Amniotic stem cell (primary cell): ENCODE results near the gene VAT1L.

Experiments
- DNase-seq: peaks from one replicate; lab custom pipeline; 2025; lab: John Stamatoyannopoulos, UW

VAT1L gene

DNA sequence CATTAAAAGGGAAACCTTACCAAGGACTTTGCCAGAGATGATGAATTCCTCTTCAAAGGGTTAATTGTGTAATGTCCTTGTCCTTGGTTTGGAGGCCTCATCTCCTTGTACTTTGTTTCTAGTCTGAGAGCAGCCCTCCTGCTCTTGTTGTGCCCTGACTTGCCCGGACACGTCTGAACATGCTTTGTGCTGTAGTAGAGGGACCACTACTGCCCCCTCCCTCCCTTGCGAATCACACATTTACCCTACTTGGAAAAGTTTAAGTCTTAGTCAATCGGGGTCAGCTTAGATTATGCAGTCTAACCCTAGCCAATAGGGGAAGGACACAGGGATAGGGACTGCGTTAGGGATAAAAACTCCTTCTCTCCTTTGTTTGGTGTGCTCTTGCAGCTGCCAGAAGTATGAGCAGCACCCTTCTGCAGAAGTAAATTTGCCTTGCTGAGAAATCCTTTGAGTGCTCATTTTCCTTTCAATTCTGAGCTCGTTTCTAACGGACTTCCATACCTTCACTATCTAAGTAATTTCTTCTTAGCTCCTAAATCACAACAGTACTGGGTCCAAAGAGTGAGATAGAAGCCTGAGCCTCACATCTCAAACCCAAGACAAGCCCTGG lies 207.6 kb downstream of the VAT1L start:
- DNase-seq: no peak

DNA sequence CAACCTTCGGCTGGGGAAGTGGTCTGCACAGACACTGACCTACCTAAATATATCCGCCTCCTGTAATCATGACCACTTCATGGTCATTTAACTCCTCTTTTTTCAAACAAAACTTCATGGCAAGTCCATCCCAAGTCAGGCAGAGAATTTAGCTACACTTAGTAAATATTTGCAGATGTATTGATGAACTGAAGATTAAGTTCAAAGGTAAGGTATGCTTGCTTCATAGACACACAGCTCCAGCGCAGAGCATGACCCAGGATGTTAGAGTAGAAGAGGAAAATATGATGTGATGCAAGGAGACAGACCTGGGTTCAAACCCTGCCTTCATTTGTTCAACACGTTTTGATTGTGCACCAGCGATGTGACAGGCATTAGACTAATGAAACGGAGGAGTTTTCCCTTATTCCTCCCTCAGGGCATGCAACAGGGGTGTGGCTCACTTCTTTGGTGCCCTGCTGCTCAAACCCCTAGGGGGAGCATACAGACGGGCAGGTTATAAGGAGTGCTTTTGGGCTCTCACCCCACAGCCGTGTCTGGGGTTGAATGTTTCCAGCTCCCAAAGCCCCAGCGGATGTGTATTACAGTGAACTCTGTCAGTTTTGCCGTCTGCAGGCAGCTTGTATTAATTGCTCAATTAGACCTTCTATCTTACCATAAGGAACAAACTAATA lies 210.1 kb downstream of the VAT1L start:
- DNase-seq: no peak

DNA sequence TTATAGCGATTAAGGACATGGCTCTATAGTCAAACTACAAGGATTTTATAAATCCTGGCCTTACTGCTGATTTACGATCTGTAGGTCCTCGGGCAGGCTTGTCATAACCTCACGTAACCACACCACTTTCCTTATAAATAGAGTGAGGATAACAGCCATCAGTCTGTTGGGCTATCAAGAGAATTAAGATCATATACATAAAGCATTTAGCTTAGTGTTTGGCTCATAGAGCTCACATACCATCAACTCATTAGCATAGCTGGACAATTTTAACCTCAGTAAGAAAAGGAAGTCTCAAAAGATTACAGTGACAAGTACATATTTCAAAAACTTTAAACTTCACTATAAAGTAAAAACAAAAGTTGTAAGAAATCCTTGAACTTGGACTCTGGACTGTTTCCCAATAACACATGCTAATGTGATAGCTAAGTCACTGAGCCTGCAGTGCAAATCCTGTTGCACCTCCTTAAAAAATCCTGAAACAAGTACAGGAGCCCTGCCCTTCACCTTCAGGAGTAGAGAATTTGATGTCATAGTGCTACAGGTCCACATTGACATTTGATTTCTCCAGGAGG lies 213.2 kb downstream of the VAT1L start:
- DNase-seq: no peak

DNA sequence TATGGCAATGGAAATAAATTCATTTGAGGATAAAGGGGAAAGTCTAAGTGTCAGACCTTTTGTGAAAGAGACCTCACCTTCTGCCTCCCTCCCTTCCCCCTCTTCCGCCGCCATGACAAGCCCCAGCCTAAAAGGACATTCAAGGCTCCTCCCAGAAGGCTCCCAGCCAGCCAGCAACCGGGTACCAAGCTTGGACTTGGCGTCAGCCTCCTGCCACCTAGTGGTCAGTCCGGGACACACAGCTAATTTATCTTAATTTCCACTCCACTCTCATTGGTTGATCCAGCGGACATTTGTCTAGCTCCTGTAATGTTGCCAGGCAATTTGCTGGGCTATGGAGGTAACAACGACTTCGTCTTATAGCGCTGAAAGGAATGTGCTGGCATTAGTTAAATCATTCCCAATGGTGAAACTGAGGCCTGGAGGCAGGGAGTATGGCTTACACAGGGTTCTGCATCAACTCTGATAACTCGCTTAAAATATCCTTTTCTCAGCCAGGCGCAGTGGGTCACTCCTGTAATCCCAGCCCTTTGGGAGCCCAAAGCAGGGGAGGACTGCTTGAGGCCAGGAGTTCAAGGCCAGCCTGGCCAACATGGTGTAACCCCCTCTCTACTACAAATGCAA lies 214.7 kb downstream of the VAT1L start:
- DNase-seq: no peak

DNA sequence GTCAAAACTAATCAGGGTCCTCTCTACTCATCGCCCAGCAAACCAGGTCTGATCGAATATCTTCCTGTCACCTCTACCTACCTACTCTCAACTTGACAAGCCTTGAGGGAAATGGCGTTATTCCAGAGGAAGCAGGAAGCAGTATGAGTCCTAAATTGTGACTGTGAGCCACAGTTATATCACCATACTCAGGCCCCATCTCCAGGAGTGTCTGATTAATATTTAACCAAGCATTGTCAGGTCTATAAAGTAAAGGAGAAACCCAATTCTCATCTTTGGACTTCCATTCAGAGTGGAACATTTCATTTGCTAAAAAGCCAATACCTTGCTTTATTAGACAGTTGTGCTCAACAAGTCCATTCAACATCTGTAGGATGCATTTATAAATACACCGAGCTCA lies 216.2 kb downstream of the VAT1L start:
- no peak for DNase-seq

DNA sequence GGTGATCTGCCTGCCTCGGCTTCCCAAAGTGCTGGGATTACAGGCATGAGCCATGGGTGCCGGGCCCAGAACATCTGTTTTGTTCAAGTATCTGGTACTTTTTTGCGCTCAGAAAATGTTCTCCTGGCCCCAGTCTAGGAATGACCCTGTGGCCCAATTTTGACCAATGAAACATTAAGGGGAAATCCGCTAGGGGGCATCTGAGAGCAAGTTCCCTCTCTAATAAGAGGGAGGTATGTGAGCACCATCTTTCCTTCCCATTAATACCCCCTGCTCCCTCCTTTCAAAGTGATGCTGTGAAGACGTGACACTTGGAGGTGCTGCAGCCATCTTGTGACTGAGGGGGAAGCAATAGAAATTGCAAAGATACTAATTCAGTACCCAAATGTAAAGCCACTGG lies 217.5 kb downstream of the VAT1L start:
- no peak for DNase-seq

DNA sequence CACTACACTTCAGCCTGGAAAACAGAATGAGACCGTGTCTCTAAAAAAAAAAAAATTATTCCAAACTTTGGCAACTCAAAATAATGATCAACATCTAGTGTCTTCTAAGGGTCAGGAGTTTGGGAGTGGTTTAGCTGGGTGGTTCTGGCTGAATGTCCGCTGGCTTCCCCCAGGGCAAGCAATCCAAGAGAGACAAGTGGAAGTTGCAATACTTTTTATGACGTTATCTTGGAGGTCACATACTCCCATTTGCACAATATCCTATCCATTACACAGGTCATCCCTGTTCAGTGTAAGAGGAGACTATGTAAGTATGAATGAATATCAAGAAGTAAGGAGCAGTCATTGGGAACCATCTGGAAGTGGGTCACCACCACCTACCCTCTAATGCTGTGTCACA lies 218.8 kb downstream of the VAT1L start:
- no peak for DNase-seq

DNA sequence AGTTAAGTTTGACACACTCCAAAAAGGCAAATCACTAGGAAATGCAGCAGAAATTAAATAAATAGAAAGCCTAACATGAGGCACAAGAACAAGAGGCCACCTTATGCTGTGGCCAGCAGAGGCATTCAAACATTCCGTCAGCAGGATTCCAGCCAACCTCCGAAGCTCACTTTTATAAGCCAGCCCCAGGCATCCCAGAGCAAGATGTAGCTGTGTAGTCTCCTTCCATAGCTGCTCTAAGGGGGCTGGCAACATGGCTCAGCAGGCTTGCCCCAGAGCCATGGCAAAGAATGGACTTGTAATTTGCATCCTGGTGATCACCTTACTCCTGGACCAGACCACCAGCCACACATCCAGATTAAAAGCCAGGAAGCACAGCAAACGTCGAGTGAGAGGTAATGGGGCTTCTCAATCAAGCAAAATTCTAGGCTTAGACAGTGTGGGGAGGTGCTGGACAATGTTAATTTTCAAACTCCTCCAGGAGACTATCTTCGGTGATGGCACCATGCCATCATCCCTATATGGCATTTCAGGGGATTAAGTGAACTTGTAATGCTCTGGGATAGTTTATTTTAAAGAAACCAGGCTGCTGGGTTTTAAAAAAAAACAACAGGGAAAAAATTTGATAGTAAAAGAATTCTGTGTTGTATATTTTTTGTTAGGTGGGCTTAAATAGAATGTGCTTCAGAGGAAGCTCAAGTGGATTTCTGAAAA lies 234.1 kb downstream of the VAT1L start, which contains the start of gene CLEC3A:
TSS of gene CLEC3A (plus strand) at position 202 of the 714 bp plus-strand sequence. CDS start at position 281, 79 bp downstream.
- DNase-seq: no peak

DNA sequence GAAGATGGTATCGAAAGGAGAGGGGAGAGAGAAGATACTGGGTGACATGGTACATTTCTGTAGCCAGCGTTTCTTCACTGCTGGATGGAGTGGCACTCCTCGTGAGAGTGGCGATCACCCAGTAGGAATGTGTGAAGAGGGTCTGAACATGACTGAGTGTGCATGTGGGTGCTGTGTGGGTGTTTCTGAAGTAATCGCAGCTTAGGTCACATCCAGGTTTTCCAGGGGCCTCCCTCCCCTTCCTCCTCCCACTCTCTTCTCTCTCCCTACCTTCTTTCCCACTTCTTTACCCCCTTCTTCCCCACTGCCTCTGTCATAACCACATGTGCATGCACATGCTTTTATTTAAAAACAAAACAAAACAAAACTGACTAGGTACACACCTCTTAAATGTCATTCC lies 235.8 kb downstream of the VAT1L start:
- no peak for DNase-seq

DNA sequence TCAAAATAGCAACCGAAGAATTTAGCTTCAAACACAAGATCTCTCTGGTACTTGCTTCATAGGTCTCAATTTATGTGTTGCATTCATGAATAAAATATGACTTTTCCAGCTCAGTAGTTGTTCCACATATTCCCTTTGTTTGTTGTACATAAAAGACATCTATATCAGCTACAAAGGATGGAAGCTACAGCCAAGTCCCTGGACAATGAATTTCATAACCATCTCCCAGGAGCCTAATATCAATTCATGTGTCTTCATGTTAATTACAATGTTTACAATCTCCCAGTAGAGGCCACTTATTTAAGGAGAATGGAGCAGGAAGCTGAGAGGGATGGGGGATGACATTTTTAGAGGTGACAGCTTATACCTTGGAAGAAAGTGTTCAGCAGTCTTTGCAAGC lies 237.3 kb downstream of the VAT1L start:
- DNase-seq: no peak

DNA sequence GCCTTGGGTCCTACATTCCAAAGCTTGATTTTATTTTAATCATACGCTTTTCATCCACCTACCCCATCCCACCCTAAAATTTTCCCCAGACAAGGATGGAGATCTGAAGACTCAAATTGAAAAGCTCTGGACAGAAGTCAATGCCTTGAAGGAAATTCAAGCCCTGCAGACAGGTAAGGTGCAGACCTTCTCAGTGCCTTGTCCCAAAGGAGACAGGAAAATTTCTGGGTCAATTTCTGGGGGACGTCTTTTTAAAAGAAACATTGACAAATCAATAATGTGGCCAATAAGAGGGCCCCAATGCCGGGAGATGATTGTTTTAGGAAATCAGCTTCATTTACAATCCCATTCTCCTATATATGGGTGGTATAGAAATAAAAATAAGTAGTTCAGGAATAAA lies 239.7 kb downstream of the VAT1L start:
- no peak for DNase-seq
